ENCODE data around the gene NFU1. TPM values are rescaled to one million over a fixed set of nuclear protein-coding genes. Genes with fewer than 3 reads are reported as not detected.
A peak's percentile ranks its signal among the peaks of the same experiment; 100 is the strongest.

NFU1 gene
- total RNA-seq, 1 experiment from 2014 or later: 38.2 TPM

GRCh38 chr2:69438580-69438979 lies 1.3 kb upstream of the NFU1 start:
- Histone ChIP-seq H3K4me1 (ENCODE audit: control insufficient read depth in 1 of 2, insufficient read depth in 2 of 2, low read length in 2 of 2) (peaks cover 9 to 24% of the 10 kb centered on the region in 2 experiments; a peak in 3 of 4 replicates), H3K36me3 (ENCODE audit: control insufficient read depth in 1 of 2, insufficient read depth in 2 of 2, low read length in 2 of 2) (no peaks in the 10 kb centered on the region; a peak in 1 of 4 replicates), H4K20me1 (ENCODE audit: insufficient read depth) (no peaks in the 10 kb centered on the region), H3K9me2 (ENCODE audit: insufficient read depth) (no peaks in the 10 kb centered on the region), H2AFZ (ENCODE audit: low read depth, low read length, poor library complexity, severe bottlenecking) (no peak overlapping the region), H3K4me2 (ENCODE audit: low read length) (peak overlapping the region; percentile 88; the same call in 1 of the 2 replicates), H3K27me3 (ENCODE audit: insufficient read depth, low read length) (no peaks in the 10 kb centered on the region), H3K27ac (ENCODE audit: low read depth, low read length) (peak overlapping the region; percentile 92; the same call in 1 of the 2 replicates), H3K9ac (ENCODE audit: low read length) (peak overlapping the region; percentile 78; the same call in 1 of the 2 replicates), H3K9me3 (ENCODE audit: control insufficient read depth in 1 of 2, insufficient read depth in 1 of 2, low read depth in 1 of 2, low read length in 2 of 2) (no peaks in the 10 kb centered on the region), H3K4me3 (replicated peaks in 1 of 2; ENCODE audit: low read depth in 1 of 2, low read length in 2 of 2) (no peak overlapping the region), H3K79me2 (ENCODE audit: insufficient read depth, low read length) (peaks cover 22% of the 10 kb centered on the region)
- ChIA-PET RAD21 (ENCODE audit: low non-redundant PET in 1 of 2, low total read pairs in 2 of 2, uncharacterized antibody in 2 of 2, unreplicated experiment in 2 of 2) (no interaction called here), POLR2A (no interaction called here), CTCF (no interaction called here)
- intact Hi-C loops (cut with micrococcal nuclease): no loop called here
- BruUV-seq (replicated peaks): no TSS peak
- TF ChIP-seq REST (IDR thresholded peaks at IDR 0.05; ENCODE audit: low read depth): no peak
- TF ChIP-seq EZH2phosphoT487 (IDR thresholded peaks at IDR 0.05; ENCODE audit: borderline replicate concordance): no peak
- TF ChIP-seq EZH2 (IDR thresholded peaks at IDR 0.05): no peak
- TF ChIP-seq, protein P1, sequence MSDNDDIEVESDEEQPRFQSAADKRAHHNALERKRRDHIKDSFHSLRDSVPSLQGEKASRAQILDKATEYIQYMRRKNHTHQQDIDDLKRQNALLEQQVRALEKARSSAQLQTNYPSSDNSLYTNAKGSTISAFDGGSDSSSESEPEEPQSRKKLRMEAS (IDR thresholded peaks at IDR 0.05): no peak
- TF ChIP-seq RAD21 (IDR thresholded peaks at IDR 0.05; ENCODE audit: low read depth): no peak
- TF ChIP-seq POLR2AphosphoS5 (IDR thresholded peaks at IDR 0.05; ENCODE audit: low read depth, low read length): no peak
- no peak for TF ChIP-seq ZFX (IDR thresholded peaks at IDR 0.05)
- ATAC-seq (no peak), DNase-seq (ENCODE audit: low read depth, low spot score) (no peak)
